MM.1S (cell line): ENCODE results near the gene FBXL7.

Source experiments
- DNase-seq: peaks from one replicate; pipeline ENCODE4 v3.0.0-alpha.2; 2015
- H2AFZ ChIP-seq: fragments of 300-600 bp; sonication (generic); 2 replicates; pipeline ENCODE4 v1.6.0; 2016; ENCODE audit warnings: antibody characterized with exemption, low read length
- H3F3A ChIP-seq: fragments of 300-600 bp; sonication (generic); 2 replicates; pipeline ENCODE4 v1.6.1; 2016; ENCODE audit warnings: mild to moderate bottlenecking, antibody characterized with exemption, low read length, moderate library complexity, mixed read lengths; ENCODE audit not compliant: insufficient read depth
- H3K27ac ChIP-seq: fragments of 300-600 bp; sonication (generic); 2 replicates; pipeline ENCODE4 v1.5.1; 2016; ENCODE audit warnings: mild to moderate bottlenecking, low read length
- H3K27me3 ChIP-seq: fragments of 300-600 bp; sonication (generic); replicated peaks from 2 replicates; pipeline ENCODE4 v1.6.0; 2016; ENCODE audit warnings: low read length; ENCODE audit not compliant: insufficient read depth
- H3K36me3 ChIP-seq: fragments of 300-600 bp; sonication (generic); replicated peaks from 2 replicates; pipeline ENCODE4 v1.6.1; 2016; ENCODE audit warnings: mild to moderate bottlenecking, low read length, mixed read lengths; ENCODE audit not compliant: insufficient read depth
- H3K4me1 ChIP-seq: fragments of 300-600 bp; sonication (generic); 2 replicates; pipeline ENCODE4 v1.6.1; 2016; ENCODE audit warnings: low read length, mixed read lengths
- H3K4me2 ChIP-seq: fragments of 300-600 bp; sonication (generic); 2 replicates; pipeline ENCODE4 v1.6.0; 2016; ENCODE audit warnings: low read depth, low read length
- H3K4me3 ChIP-seq: fragments of 300-600 bp; sonication (generic); 2 replicates; pipeline ENCODE4 v1.5.1; 2016; ENCODE audit warnings: low read length, mixed read lengths
- H3K79me2 ChIP-seq: fragments of 300-600 bp; sonication (generic); 2 replicates; pipeline ENCODE4 v1.6.1; 2016; ENCODE audit warnings: mixed run types, low read length, mixed read lengths
- H3K9ac ChIP-seq: fragments of 300-600 bp; sonication (generic); 2 replicates; pipeline ENCODE4 v1.6.1; 2016; ENCODE audit warnings: low read length, mixed read lengths
- H3K9me2 ChIP-seq: fragments of 300-600 bp; sonication (generic); replicated peaks from 2 replicates; pipeline ENCODE4 v1.6.1; 2016; ENCODE audit warnings: mild to moderate bottlenecking, low read length, mixed read lengths; ENCODE audit not compliant: insufficient read depth
- H3K9me3 ChIP-seq: fragments of 300-600 bp; sonication (generic); replicated peaks from 2 replicates; pipeline ENCODE4 v1.6.1; 2016; ENCODE audit warnings: mild to moderate bottlenecking, low read length, mixed read lengths; ENCODE audit not compliant: insufficient read depth
- H4K20me1 ChIP-seq: fragments of 300-600 bp; sonication (generic); 2 replicates; pipeline ENCODE4 v1.6.1; 2016; ENCODE audit warnings: mild to moderate bottlenecking, low read length, moderate library complexity, mixed read lengths; ENCODE audit not compliant: insufficient read depth
- CTCF ChIP-seq: fragments of 300-600 bp; sonication (generic); IDR thresholded peaks from 2 replicates; pipeline ENCODE4 v1.5.1; 2016; ENCODE audit warnings: antibody characterized with exemption, low read length, mixed read lengths
- EZH2 ChIP-seq: fragments of 300-600 bp; sonication (generic); optimal IDR thresholded peaks from 2 replicates; pipeline ENCODE3; 2017; ENCODE audit warnings: low read depth, mild to moderate bottlenecking, antibody characterized with exemption, low read length, mixed read lengths
- EZH2phosphoT487 ChIP-seq: fragments of 300-600 bp; sonication (generic); IDR thresholded peaks from 2 replicates; pipeline ENCODE4 v1.6.1; 2018; ENCODE audit warnings: antibody characterized with exemption, low read length

The FBXL7 gene

DNA sequence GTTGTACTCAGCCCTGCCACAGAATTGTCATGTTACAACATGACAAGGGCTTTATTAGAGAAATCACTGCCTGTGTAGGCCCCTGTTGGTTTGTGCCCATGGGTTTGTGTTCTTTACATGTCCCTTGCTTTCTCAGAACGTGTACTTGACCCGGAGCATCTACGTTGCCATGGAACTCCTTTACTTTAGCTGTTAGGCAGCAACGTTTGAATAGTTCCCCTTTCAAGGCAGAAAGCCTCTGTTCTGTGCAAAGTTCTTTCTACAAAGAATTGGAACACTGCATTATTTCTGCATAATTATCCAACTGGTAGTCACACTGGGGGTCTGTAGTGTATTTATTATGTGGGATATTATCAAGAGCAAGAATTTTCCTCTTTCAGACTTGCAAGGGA is 51.1 kb downstream of the FBXL7 start:
- H3K9me3 ChIP-seq = no peaks in the 10 kb centered on the region
- DNase-seq = no peak
- no peaks in the 10 kb centered on the region for H3K9me2 ChIP-seq
- H3K27me3 ChIP-seq = no peaks in the 10 kb centered on the region
- no peak overlapping the region for H2AFZ ChIP-seq
- no peaks in the 10 kb centered on the region for H3K36me3 ChIP-seq
- H4K20me1 ChIP-seq = no peaks in the 10 kb centered on the region
- H3K4me1 ChIP-seq = no peaks in the 10 kb centered on the region
- H3K9ac ChIP-seq = no peak overlapping the region
- no peak overlapping the region for H3K4me3 ChIP-seq
- 0 out of 2 replicates have a peak, but pooled peaks cover 10% of the 10 kb centered on the region for H3K79me2 ChIP-seq
- H3K27ac ChIP-seq = no peak overlapping the region
- no peak for TF ChIP-seq EZH2
- TF ChIP-seq CTCF = no peak
- TF ChIP-seq EZH2phosphoT487 = no peak
- no peaks in the 10 kb centered on the region for H3F3A ChIP-seq
- H3K4me2 ChIP-seq = no peak overlapping the region

DNA sequence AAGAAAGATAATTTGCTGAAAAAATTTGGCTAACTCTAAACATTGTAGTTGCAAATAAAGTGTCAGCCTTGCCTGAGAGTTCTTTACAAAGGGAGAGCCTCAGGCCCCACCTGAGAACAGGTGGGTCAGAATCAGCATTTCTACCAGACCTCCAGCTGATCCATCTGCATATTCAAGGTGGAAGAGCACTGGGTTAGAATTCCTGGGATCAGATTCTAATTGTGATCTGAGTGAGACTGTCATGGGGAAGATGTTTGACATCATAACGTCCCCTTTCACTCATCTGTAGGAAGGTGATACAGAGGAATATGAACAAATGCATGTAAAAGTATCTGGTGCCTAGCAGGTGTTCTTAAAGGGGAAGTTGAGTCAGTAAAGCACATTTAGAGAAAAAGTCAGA is 54.6 kb downstream of the FBXL7 start:
- no peaks in the 10 kb centered on the region; the same call in 1 of the 2 replicates for H3K36me3 ChIP-seq
- no peaks in the 10 kb centered on the region for H3K27me3 ChIP-seq
- no peak overlapping the region for H3K4me2 ChIP-seq
- no peak overlapping the region for H3K4me3 ChIP-seq
- no peak overlapping the region for H2AFZ ChIP-seq
- no peak overlapping the region for H3K9ac ChIP-seq
- no peak overlapping the region for H3K27ac ChIP-seq
- H3K9me2 ChIP-seq = no peaks in the 10 kb centered on the region
- H3K9me3 ChIP-seq = no peaks in the 10 kb centered on the region
- no peaks in the 10 kb centered on the region for H4K20me1 ChIP-seq
- no peaks in the 10 kb centered on the region for H3K4me1 ChIP-seq
- DNase-seq = no peak
- H3F3A ChIP-seq = no peaks in the 10 kb centered on the region
- no peak for TF ChIP-seq CTCF
- TF ChIP-seq EZH2 = no peak
- no peak for TF ChIP-seq EZH2phosphoT487
- H3K79me2 ChIP-seq = 0 out of 2 replicates have a peak, but pooled peaks cover 5% of the 10 kb centered on the region

DNA sequence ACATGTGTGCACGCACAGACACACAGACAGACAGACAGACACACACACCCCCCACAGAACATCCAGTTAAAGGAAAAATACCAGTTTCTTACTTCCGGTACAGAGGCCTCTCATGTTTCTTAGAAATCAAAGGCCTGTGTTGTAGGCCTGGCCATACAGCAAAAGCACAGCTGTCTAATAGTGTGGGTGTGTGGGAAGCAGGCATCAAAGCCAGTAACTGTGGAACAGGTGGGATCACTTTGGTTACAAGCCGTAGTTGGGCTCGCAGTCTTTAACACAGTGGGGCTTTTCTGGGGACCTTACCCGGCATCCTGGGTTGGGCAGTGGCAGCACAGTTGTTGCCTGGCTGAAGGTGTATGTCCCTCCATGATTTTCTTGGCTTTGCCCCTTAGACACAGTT is 55.2 kb downstream of the FBXL7 start:
- H3F3A ChIP-seq = no peaks in the 10 kb centered on the region
- H4K20me1 ChIP-seq = no peaks in the 10 kb centered on the region
- no peak overlapping the region for H2AFZ ChIP-seq
- no peaks in the 10 kb centered on the region for H3K27me3 ChIP-seq
- no peak overlapping the region for H3K4me2 ChIP-seq
- H3K9me3 ChIP-seq = no peaks in the 10 kb centered on the region
- no peak overlapping the region for H3K27ac ChIP-seq
- H3K36me3 ChIP-seq = no peaks in the 10 kb centered on the region; the same call in 1 of the 2 replicates
- no peak overlapping the region for H3K4me3 ChIP-seq
- H3K9ac ChIP-seq = no peak overlapping the region
- TF ChIP-seq CTCF = no peak
- no peaks in the 10 kb centered on the region for H3K9me2 ChIP-seq
- DNase-seq = no peak
- 0 out of 2 replicates have a peak, but pooled peaks cover 5% of the 10 kb centered on the region for H3K79me2 ChIP-seq
- no peaks in the 10 kb centered on the region for H3K4me1 ChIP-seq

DNA sequence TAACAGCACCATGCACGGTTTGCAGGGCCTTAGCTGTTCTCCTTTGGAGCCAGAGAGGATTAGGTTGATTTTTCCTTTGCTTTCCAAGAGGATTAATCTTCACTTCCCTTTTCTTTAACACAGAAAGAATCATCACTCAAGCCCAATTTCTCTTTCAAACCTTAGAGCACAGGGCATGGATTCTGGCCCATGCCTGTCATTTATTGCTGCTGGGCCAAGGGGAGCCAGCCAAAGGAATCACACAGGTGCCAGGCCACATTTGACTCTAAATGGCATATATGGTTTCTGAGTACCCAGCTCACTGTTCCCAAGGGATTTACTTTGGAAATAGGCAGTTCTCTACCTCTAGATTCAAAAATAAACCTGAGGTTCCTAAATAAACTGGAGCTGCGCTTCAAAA is 58.3 kb downstream of the FBXL7 start:
- H3F3A ChIP-seq = no peaks in the 10 kb centered on the region
- TF ChIP-seq CTCF (no peak), EZH2phosphoT487 (no peak), EZH2 (no peak)
- H3K9ac ChIP-seq = no peak overlapping the region
- no peaks in the 10 kb centered on the region; the same call in 1 of the 2 replicates for H3K36me3 ChIP-seq
- no peaks in the 10 kb centered on the region for H3K27me3 ChIP-seq
- H2AFZ ChIP-seq = no peak overlapping the region
- no peaks in the 10 kb centered on the region for H3K9me3 ChIP-seq
- no peaks in the 10 kb centered on the region for H3K9me2 ChIP-seq
- H3K4me3 ChIP-seq = no peak overlapping the region
- H3K79me2 ChIP-seq = 0 out of 2 replicates have a peak, but pooled peaks cover 5% of the 10 kb centered on the region
- H4K20me1 ChIP-seq = no peaks in the 10 kb centered on the region
- no peak overlapping the region for H3K4me2 ChIP-seq
- H3K4me1 ChIP-seq = no peaks in the 10 kb centered on the region
- H3K27ac ChIP-seq = no peak overlapping the region
- DNase-seq = no peak
